GM03348 (cell line): ENCODE data around the gene HOXA3.

Experiments used
- DNase-seq: peaks from one replicate; pipeline ENCODE4 v3.0.0; 2012; ENCODE audit warnings: low spot score

HOXA3 gene

DNA sequence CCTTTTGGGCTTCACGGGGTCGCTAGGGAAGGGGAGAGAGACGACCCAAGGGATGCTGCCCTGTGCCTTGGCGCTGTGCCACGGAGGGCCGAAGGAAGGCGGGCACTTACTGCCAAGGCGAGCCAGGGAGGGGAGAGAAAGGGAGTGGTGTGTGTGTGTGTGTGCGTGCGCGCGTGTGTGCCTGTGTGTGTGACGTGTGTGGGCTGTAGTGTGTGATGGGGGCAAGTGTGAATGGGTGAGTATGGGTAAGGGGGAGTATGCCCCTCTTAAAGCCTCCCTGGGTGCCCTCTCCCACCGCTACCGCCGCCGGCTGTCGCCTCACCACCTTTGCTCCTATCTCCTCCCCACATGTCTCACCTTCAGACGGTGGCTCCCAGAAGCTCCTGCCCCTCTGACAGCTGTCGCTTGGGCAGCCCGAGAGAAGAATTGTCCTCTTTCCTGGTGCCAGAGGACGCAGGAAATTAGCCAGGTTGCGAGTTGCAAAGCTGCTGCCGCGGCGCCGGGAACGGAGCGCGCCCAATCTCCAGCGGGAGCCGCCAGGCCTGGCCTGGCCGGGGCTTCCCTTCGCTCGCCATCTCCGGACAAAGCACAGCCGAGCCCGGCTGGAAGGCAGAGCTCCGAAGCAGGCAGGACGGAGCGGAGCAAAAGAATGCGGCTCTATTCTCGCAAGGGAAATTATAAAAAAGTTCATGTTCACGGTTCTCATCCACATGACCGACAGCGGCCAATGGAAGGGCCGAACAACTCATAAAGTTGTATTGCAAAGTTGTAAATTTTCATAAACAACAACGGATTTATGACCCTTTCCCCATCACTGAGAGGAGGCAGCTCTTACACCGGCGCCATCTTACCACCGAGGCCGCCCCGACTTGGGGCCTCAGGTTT lies at the start of gene HOXA3:
HOXA3 (minus strand) TSS at position 653 of the 885 bp plus-strand sequence. CDS start 41,943 bp downstream, outside the sequence.
- peak; percentile 78 for DNase-seq

DNA sequence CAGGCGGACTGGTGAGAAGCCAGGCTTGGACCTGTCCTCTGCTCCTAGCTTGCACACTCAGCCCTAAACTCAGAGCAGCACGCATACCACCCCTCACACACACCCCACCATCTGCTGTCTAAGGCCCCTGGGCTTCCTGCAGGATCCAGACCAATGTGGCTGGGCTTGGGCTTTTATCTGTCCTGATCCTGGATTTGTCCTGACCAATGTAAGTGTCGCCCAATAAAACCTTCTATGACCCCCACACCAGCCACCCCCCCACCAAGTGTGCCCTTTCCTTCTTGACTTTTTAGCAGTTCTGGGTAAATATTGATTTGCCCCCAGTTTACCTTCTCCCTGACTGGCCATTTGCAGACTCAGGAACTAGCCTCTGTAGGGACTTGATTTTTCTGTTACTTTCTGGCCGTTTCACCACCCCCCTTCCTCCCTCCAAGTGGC lies 49.2 kb upstream of the HOXA3 start:
- no peak for DNase-seq

- no peak for DNase-seq
Measured at GRCh38 chr7:27200761-27201579, 48.6 kb upstream of the HOXA3 start.

DNA sequence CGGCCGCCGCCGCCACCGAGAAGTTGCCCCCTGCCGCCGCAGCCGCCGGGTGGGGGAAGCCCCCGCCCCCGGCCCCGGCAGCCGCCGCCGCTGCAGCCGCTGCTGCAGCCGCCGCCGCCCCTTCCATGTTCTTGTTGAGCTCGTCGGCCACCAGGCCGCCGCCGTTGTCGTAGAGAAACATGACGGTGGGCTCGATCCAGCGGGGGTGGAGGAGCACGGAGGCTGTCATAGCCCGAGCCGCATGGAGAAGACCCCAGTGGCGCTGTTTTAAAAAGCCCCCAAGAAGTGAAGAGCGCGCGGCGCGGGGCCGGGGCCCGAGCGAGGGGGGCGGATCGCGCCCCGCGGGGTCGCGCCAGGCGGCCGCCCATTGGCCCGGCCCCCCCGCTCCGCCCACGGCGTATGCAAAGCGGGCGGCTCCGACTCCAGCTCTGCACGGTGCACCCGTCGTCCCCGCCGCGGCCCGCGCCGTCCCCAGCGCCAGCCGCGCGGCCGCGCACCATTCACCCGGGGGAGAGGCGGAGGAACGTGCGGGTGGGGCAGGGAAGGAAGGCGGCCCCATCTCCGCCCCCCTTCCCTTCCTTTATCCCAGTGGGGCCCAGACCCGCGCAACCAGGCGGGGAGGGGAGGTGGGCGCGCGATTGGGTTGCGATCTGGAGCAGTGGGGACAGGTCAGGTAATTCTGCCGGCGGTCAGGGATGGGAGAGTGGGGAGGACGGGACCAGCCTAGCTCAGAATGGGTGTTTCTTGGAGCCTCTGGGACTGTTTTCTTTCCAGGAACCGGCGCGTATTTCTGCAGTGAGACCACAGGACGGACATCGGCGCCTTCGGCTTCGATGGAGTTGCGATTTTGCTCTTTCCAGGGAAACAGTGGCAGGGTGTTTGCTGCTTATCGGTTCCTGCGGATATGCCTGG lies 47.7 kb upstream of the HOXA3 start, which contains the start of gene HOXA13:
HOXA13 (minus strand) TSS at position 243 of the 912 bp plus-strand sequence; CDS start at position 229, 14 bp downstream.
- DNase-seq, result peak; percentile 82

DNA sequence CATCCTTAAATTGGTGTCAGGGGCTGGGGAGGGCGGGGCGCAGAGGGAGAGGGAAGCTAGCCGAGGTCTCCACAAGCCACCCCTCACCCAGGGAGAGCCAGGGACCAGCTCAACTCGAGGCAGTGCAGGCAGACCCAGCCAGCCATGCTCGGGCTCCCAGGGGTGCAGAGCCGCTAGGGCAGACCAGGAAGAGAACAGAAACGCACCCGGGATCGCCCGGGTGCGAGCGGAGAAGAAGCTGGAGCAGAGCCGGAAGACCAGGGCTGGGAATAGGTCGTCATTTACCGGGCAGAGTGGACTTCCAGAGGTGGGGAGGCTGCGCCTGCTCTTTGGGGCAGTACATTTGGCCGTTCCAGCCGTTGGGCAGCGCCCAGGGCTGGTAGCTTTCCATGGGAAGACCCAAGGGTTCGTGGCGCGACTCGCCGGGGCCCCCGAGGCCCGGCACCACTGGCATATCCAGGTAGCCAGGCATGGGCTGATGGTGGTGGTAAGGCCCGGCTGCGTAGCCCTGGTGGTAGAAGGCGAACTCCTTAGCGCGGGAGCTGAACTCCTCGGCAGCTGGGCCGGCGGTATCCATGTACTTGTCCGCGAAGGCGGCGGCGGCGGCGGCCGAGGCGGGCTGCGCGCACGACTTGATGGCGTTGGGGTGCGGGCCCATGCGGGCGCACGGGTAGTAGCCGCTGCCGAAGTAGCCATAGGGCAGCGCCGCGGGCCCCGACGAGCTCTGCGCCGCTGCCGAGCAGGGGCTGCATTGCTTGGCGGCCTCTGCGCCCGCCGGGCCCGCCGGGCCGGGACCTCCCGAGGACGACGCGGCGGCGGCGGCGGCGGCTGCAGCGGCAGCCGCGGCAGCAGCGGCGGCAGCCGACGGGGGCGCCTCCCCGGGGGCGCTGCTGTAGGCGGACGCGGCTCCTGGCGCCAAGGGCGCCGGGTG lies 46.8 kb upstream of the HOXA3 start:
- peak; percentile 45 for DNase-seq

GRCh38 chr7:27198138-27198841 lies 45.9 kb upstream of the HOXA3 start:
- DNase-seq, result no peak

DNA sequence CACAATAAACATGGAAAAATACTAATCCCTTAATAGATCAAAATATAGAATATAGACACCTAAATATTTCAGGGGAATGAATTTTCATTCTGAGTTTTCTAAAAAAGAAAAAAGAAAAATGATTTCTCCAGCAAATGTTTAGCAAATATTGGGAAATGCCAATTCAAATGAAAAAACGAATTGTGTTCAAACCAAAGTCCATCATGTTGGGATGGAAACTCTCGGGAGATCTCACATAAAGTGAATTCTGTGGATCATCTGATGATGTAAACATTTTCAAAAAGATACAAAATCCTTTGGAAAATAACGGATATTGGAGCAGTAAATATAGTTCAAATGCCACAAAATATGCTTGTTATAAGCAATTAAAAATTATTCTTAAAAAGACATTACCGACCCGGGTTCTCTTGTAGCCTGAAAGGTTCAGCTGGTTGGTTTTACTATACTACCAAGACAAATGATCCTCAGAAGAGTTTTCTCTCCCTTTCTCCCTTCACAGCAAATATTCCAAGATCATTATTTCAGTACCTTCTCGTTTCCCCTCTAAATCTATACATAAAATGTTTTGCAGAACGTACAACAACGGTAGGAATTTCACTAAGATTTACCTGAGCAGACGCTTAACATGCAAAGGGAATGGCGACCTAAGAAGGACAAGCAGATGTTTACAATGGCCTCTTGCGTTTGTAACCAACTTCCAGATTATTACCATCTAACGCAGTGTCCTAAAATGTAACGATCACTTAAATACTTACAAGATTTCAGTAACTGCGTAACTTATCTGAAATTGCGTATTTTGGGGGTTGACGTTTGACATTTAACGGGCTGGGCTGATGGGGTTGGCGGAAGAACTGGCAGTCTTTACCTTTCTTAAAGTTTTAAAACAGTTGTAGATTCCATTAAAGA lies 45.0 kb upstream of the HOXA3 start:
- DNase-seq, result no peak

- DNase-seq, result peak; percentile 70
Measured at GRCh38 chr7:27196287-27196767, 43.9 kb upstream of the HOXA3 start.

DNA sequence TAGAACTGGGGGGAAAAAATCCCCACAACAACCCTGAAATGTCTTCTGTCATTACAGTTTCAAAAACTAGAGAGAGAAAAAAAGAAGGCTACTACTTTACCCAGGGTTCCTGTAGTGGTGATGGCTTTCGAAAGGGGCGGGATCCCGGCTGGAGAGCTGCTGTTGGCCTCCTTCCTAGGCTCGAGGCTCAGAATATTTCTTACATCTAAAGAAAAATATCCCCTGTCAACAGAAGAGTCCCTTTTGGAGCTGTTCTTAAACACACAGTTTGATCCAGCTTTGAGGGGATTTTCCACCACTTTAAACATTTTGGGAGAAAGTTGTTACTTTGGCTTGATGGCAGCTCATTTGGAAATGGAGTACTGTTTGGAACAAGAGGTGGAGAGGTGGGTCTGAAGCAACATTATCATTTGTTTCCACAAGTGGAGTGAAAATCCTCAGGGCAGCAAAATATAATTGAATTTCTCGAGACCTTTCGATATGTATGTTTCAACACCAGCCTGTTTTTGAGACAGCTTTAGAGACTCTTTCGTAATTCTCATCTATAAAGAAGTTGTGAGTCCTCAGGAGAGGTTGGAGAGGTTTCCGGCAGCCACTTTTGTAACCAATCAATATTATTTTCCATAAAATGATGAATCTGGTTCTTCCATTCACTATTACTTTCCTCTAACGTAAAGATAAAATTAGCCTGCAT lies 42.5 kb upstream of the HOXA3 start:
- no peak for DNase-seq

DNA sequence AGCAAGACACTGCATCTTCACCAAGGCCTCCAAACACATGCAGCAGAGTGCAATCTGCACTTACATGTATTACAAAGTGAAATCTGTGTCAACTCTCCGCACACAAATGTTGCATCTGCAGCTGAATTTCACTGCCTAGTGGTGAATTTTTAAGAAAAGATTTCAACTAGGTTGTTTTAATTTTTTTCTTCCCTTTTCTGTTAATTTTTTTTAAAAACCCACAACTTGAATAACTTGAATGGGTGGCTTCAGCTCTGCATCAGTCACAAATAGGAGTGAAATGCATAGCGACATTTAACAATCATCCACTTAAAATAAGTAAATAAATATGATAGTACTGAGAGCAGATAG lies 41.6 kb upstream of the HOXA3 start:
- DNase-seq, result no peak

- DNase-seq, result no peak
Measured at GRCh38 chr7:27193335-27194001, 41.1 kb upstream of the HOXA3 start.

GRCh38 chr7:27192546-27193334 lies 40.4 kb upstream of the HOXA3 start:
- peak; percentile 68 for DNase-seq

DNA sequence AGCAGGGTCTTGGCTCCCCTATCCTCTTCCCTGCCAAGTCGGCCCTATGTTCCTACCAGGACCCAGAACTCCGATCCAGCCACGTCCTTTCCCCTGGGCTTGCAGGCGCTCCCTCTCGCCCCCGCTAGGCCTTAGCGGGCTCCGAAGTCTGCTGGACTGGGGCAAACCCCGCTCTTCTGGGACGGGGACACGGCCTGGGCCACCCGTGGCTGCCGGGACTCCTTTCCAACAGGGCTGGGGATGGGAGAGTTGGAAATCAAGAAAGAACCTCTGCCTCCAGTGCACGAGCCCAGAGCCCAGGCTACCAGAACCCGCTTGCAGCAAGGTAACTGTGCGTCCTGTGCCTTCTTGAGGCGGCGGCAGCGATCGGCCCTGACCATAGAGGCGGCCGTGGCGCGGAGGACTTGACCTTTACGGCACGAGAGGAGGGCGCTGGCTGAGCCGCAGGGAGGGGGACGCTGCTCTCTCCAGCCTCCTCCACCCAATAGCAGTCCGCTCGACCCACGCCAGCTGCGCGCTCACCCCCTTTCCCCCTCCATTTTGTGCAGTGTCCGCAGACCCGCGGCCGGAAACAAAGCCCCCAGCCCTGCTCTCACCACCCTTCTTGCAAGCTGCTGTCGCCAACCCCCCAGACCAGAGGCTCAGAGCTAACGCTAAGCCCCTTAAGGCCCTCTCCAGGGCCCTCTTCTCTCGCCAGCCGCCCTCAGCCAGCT lies 39.6 kb upstream of the HOXA3 start:
- no peak for DNase-seq

DNA sequence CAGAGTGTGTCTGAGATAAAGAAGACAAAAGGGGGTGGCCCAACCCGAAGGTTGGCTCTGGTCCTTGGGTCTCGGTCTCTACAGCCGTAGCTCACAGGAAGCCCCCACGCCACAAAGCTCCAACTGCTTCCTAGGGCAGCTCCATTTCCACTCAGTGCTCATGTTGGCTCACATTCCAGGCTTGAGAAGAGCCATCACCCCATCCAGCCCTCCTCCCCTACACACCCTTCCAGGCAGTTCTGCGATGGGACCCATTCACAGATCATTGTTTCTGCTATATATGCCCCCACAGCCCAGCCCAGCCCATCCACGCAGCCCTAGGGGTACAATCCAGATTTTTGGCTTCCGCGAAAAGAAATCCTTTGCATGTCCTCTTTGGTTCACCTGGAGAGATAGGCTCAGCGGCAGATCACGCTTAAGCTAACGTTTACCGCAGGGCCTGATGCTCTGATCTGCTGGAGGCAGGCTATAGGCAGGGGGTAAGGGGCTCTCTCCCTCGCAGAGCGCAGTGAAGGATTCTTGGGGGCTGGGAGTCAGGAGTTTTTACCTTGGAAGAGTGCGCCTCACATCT lies 38.9 kb upstream of the HOXA3 start:
- DNase-seq, result no peak

- DNase-seq, result no peak
Measured at GRCh38 chr7:27189997-27190748, 37.8 kb upstream of the HOXA3 start.
